H9 (cell line): ENCODE data around the gene SLC43A1. TPM values are rescaled to one million over a fixed set of nuclear protein-coding genes. Genes with fewer than 3 reads are reported as not detected.

Experiments
- DNase-seq: peaks from one replicate; pipeline ENCODE4 v3.0.0-alpha.2; 2017
- H2AFZ ChIP-seq: one replicate; pipeline ENCODE4 v1.6.1; 2013; ENCODE audit warnings: mild to moderate bottlenecking, low read length, control low read depth, moderate library complexity
- H2AK5ac ChIP-seq: 2 replicates; pipeline ENCODE4 v1.6.1; 2013; ENCODE audit warnings: low read length, control low read depth, mixed read lengths; ENCODE audit not compliant: insufficient read length
- H2BK120ac ChIP-seq: one replicate; pipeline ENCODE4 v1.6.1; 2013; ENCODE audit warnings: low read depth, mild to moderate bottlenecking, low read length, control low read depth, inconsistent platforms; ENCODE audit not compliant: poor library complexity, severe bottlenecking
- H2BK12ac ChIP-seq: 2 replicates; pipeline ENCODE4 v1.6.1; 2013; ENCODE audit warnings: low read length, control low read depth, mixed read lengths, low read depth; ENCODE audit not compliant: insufficient read length
- H2BK15ac ChIP-seq: 2 replicates; pipeline ENCODE4 v1.6.1; 2013; ENCODE audit warnings: low read depth, low read length, control low read depth
- H2BK20ac ChIP-seq: one replicate; pipeline ENCODE4 v1.6.1; 2013; ENCODE audit warnings: low read depth, mild to moderate bottlenecking, low read length, control low read depth, inconsistent platforms; ENCODE audit not compliant: poor library complexity, severe bottlenecking
- H2BK5ac ChIP-seq: 2 replicates; pipeline ENCODE4 v1.6.1; 2013; ENCODE audit warnings: low read length, control low read depth, mixed read lengths; ENCODE audit not compliant: insufficient read length
- H3K14ac ChIP-seq: 2 replicates; pipeline ENCODE4 v1.6.1; 2013; ENCODE audit warnings: low read length, control low read depth; ENCODE audit not compliant: insufficient read depth
- H3K18ac ChIP-seq: 2 replicates; pipeline ENCODE4 v1.6.1; 2013; ENCODE audit warnings: low read depth, mild to moderate bottlenecking, mixed read lengths, low read length, control low read depth; ENCODE audit not compliant: insufficient read length
- H3K23ac ChIP-seq: 2 replicates; pipeline ENCODE4 v1.6.1; 2013; ENCODE audit warnings: low read length, control low read depth, mixed read lengths, low read depth; ENCODE audit not compliant: insufficient read length
- H3K23me2 ChIP-seq: 2 replicates; pipeline ENCODE4 v1.6.1; 2013; ENCODE audit warnings: low read depth, mild to moderate bottlenecking, mixed read lengths, low read length, control low read depth; ENCODE audit not compliant: insufficient read length, poor library complexity, severe bottlenecking
- H3K27ac ChIP-seq: 2 replicates; pipeline ENCODE4 v1.5.1; 2013; ENCODE audit warnings: low read length, control low read depth, mixed read lengths, low read depth; ENCODE audit not compliant: insufficient read length
- H3K27me3 ChIP-seq: 2 replicates; pipeline ENCODE4 v1.6.1; 2013; ENCODE audit warnings: low read length, control low read depth, inconsistent platforms; ENCODE audit not compliant: insufficient read depth
- H3K4ac ChIP-seq: 2 replicates; pipeline ENCODE4 v1.6.1; 2013; ENCODE audit warnings: low read depth, mild to moderate bottlenecking, control low read depth, inconsistent platforms, low read length, moderate library complexity
- H3K4me1 ChIP-seq: 2 replicates; pipeline ENCODE4 v1.6.1; 2013; ENCODE audit warnings: low read length, control low read depth, inconsistent platforms; ENCODE audit not compliant: insufficient read depth
- H3K4me2 ChIP-seq: 2 replicates; pipeline ENCODE4 v1.6.1; 2013; ENCODE audit warnings: low read length, control low read depth, mixed read lengths; ENCODE audit not compliant: insufficient read length, insufficient read depth
- H3K56ac ChIP-seq: 2 replicates; pipeline ENCODE4 v1.6.1; 2013; ENCODE audit warnings: low read depth, mild to moderate bottlenecking, mixed read lengths, low read length, control low read depth; ENCODE audit not compliant: insufficient read length
- H3K79me1 ChIP-seq: 2 replicates; pipeline ENCODE4 v1.6.1; 2013; ENCODE audit warnings: low read depth, mild to moderate bottlenecking, moderate library complexity, low read length, control low read depth, inconsistent platforms; ENCODE audit not compliant: insufficient read depth, poor library complexity, severe bottlenecking
- H3K79me2 ChIP-seq: 2 replicates; pipeline ENCODE4 v1.6.1; 2013; ENCODE audit warnings: low read length, control low read depth, inconsistent platforms; ENCODE audit not compliant: insufficient read depth
- H3K9ac ChIP-seq: 2 replicates; pipeline ENCODE4 v1.6.1; 2013; ENCODE audit warnings: low read length, control low read depth, mixed read lengths; ENCODE audit not compliant: insufficient read length; ENCODE audit errors: extremely low read depth
- H3K9me3 ChIP-seq: one replicate; pipeline ENCODE4 v1.6.1; 2013; ENCODE audit warnings: low read depth, low read length, inconsistent platforms; ENCODE audit not compliant: control insufficient read depth
- H3T11ph ChIP-seq: one replicate; pipeline ENCODE4 v1.6.1; 2013; ENCODE audit warnings: mild to moderate bottlenecking, low read length, control low read depth, inconsistent platforms
- H4K20me1 ChIP-seq: one replicate; pipeline ENCODE4 v1.6.1; 2013; ENCODE audit not compliant: control insufficient read depth, insufficient read length, insufficient read depth
- H4K5ac ChIP-seq: 2 replicates; pipeline ENCODE4 v1.6.1; 2013; ENCODE audit warnings: low read depth, mild to moderate bottlenecking, mixed read lengths, low read length, control low read depth; ENCODE audit not compliant: insufficient read length
- H4K8ac ChIP-seq: replicated peaks from 2 replicates; pipeline ENCODE4 v1.6.1; 2013; ENCODE audit warnings: low read length, control low read depth, mixed read lengths, low read depth; ENCODE audit not compliant: insufficient read length
- H4K91ac ChIP-seq: 2 replicates; pipeline ENCODE4 v1.6.1; 2013; ENCODE audit warnings: low read depth, mild to moderate bottlenecking, moderate library complexity, mixed read lengths, low read length, control low read depth; ENCODE audit not compliant: insufficient read length
- H3K27ac Mint-ChIP-seq, 3 experiments: 2 replicates in 2 of 3; 3 replicates in 1 of 3; pipeline ENCODE4 v1.8.0; 2020 to 2021; ENCODE audit warnings: mixed read lengths in 3 of 3, mild to moderate bottlenecking in 1 of 3, moderate library complexity in 1 of 3
- H3K27me3 Mint-ChIP-seq: 2 replicates; pipeline ENCODE4 v1.8.0; 2021; ENCODE audit warnings: low read depth, mild to moderate bottlenecking, moderate library complexity, mixed read lengths
- H3K36me3 Mint-ChIP-seq, 3 experiments: 2 replicates in 2 of 3; 3 replicates in 1 of 3; pipeline ENCODE4 v1.8.0; 2020 to 2021; ENCODE audit warnings: low read depth in 3 of 3, mixed read lengths in 3 of 3; ENCODE audit not compliant: insufficient read depth in 1 of 3
- H3K4me1 Mint-ChIP-seq, 2 experiments: 2 replicates each; pipeline ENCODE4 v1.8.0; 2020; ENCODE audit warnings: mixed read lengths in 2 of 2
- H3K4me3 Mint-ChIP-seq, 2 experiments: 2 replicates in 1 of 2; 3 replicates in 1 of 2; pipeline ENCODE4 v1.8.0; 2020 to 2021; ENCODE audit warnings: mild to moderate bottlenecking in 2 of 2, mixed read lengths in 2 of 2, moderate library complexity in 1 of 2
- H3K9me3 Mint-ChIP-seq, 2 experiments: 2 replicates in 1 of 2; 3 replicates in 1 of 2; pipeline ENCODE4 v1.8.0; 2020; ENCODE audit warnings: mild to moderate bottlenecking in 2 of 2, mixed read lengths in 2 of 2, moderate library complexity in 1 of 2
- WGBS: extraction: QIAGEN DNeasy Blood & Tissue Kit; methylation state at CpG from one replicate; pipeline ENCODE4 v1.1.7; 2013; ENCODE audit warnings: missing lambda C conversion rate, low lambda C conversion rate, mixed read lengths; ENCODE audit not compliant: insufficient read length; ENCODE audit errors: extremely low coverage; 5-methylcytosine and 5-hydroxymethylcytosine counted together
- total RNA-seq: library from RNA; stranded (reverse); gene quantifications from 2 replicates; pipeline ENCODE4 v1.2.1, GENCODE V29; 2021
- TF ChIP-seq, protein P1 (sequence below): fragments of 200-600 bp; sonication (generic); conservative IDR thresholded peaks from 3 replicates; pipeline ENCODE4 v1.8.0; 2021; ENCODE audit warnings: antibody characterized with exemption, mild to moderate bottlenecking

Gene SLC43A1
- total RNA-seq, 1 experiment from 2014 or later: 17.0 TPM

DNA sequence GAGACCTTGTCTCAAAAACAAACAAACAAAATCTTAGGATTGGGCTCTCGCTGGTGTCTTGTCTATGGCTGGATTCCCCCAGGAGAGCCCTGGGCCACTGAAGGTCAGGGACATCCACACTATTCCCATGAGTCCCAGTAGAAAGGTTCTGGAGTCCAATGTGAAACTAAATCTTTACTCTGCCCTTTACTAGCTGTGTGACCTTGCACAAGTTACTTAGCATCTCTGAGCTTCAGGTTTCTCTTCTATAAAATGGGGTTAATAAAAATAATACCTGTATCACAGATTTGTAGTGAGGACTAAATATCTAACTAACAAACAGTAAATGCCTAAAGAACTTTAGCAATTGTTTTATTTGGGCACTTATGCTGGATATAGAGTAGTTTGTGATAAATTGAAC is 9.0 kb downstream of the SLC43A1 start:
- Histone ChIP-seq H4K20me1 (no peaks in the 10 kb centered on the region), H3K27me3 (no peaks in the 10 kb centered on the region), H4K8ac (no peak overlapping the region), H3K9ac (no peak overlapping the region), H3K4ac (no peak overlapping the region), H2AFZ (no peak overlapping the region), H4K91ac (no peak overlapping the region), H2BK120ac (no peak overlapping the region), H2BK20ac (no peak overlapping the region), H3K18ac (no peak overlapping the region), H3K56ac (no peak overlapping the region), H2BK12ac (no peak overlapping the region), H3K23ac (no peak overlapping the region), H2AK5ac (no peak overlapping the region), H3K4me2 (no peak overlapping the region), H3K27ac (no peak overlapping the region), H2BK5ac (no peak overlapping the region), H3K79me2 (no peaks in the 10 kb centered on the region), H3K4me1 (0 out of 2 replicates have a peak, but pooled peaks cover 2% of the 10 kb centered on the region), H3K9me3 (no peaks in the 10 kb centered on the region), H3K14ac (no peak overlapping the region), H3K23me2 (no peaks in the 10 kb centered on the region), H4K5ac (no peak overlapping the region), H2BK15ac (no peak overlapping the region), H3T11ph (no peak overlapping the region), H3K79me1 (no peaks in the 10 kb centered on the region)
- TF ChIP-seq, protein P1, sequence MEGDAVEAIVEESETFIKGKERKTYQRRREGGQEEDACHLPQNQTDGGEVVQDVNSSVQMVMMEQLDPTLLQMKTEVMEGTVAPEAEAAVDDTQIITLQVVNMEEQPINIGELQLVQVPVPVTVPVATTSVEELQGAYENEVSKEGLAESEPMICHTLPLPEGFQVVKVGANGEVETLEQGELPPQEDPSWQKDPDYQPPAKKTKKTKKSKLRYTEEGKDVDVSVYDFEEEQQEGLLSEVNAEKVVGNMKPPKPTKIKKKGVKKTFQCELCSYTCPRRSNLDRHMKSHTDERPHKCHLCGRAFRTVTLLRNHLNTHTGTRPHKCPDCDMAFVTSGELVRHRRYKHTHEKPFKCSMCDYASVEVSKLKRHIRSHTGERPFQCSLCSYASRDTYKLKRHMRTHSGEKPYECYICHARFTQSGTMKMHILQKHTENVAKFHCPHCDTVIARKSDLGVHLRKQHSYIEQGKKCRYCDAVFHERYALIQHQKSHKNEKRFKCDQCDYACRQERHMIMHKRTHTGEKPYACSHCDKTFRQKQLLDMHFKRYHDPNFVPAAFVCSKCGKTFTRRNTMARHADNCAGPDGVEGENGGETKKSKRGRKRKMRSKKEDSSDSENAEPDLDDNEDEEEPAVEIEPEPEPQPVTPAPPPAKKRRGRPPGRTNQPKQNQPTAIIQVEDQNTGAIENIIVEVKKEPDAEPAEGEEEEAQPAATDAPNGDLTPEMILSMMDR: no peak
- Mint-ChIP-seq H3K27me3 (no peaks in the 10 kb centered on the region; the same call in 1 of the 2 replicates), H3K9me3 (no peaks in the 10 kb centered on the region), H3K4me1 (peaks cover 12 to 20% of the 10 kb centered on the region in 2 experiments), H3K36me3 (no peaks in the 10 kb centered on the region; a peak in 3 of 7 replicates), H3K27ac (no peak overlapping the region), H3K4me3 (no peak overlapping the region)
- WGBS: no CpG with 5 or more reads among the region's 1 CpG
- no peak for DNase-seq
